ENCODE results near the gene TSPEAR. TPM values are rescaled to one million over a fixed set of nuclear protein-coding genes. Genes with fewer than 3 reads are reported as not detected.

The TSPEAR gene
- total RNA-seq, 4 donors from 2014 or later: not detected

GRCh38 chr21:44499211-44499560 lies 212.2 kb downstream of the TSPEAR start:
- no peak for TF ChIP-seq CTCF (IDR thresholded peaks at IDR 0.05; ENCODE audit: low read depth)

- no peak for TF ChIP-seq CTCF (IDR thresholded peaks at IDR 0.05; ENCODE audit: low read depth)
These were observed 212.8 kb downstream of the TSPEAR start for GRCh38 chr21:44498280-44499210.

GRCh38 chr21:44497703-44498126 lies 213.7 kb downstream of the TSPEAR start:
- TF ChIP-seq CTCF (IDR thresholded peaks at IDR 0.05; ENCODE audit: low read depth): no peak

- TF ChIP-seq CTCF (IDR thresholded peaks at IDR 0.05; ENCODE audit: low read depth): no peak
These were observed 214.5 kb downstream of the TSPEAR start for GRCh38 chr21:44496564-44497550.

- no peak for TF ChIP-seq CTCF (IDR thresholded peaks at IDR 0.05; ENCODE audit: low read depth)
These were observed 215.5 kb downstream of the TSPEAR start for GRCh38 chr21:44495611-44496563.

- TF ChIP-seq CTCF (IDR thresholded peaks at IDR 0.05; ENCODE audit: low read depth): no peak
These were observed 216.4 kb downstream of the TSPEAR start for GRCh38 chr21:44494956-44495355.

All from subcutaneous adipose tissue (tissue), 4 donors.